Measurements from ENCODE around the gene EML4.

The EML4 gene

GRCh38 chr2:42136782-42137124, 32.4 kb upstream of the EML4 start:
- DNase-seq: no peak

GRCh38 chr2:42137125-42137841, 31.9 kb upstream of the EML4 start:
- no peak for DNase-seq

GRCh38 chr2:42138163-42139015, 30.8 kb upstream of the EML4 start:
- peak in 7 of 51 donors; percentile 7 to 22 (median 16) for DNase-seq

GRCh38 chr2:42139101-42139500, 30.1 kb upstream of the EML4 start:
- DNase-seq: no peak

GRCh38 chr2:42140496-42140895, 28.7 kb upstream of the EML4 start:
- DNase-seq: no peak

- peak in 7 of 51 donors; percentile 2 to 31 (median 8) for DNase-seq
These were observed 27.2 kb upstream of the EML4 start for GRCh38 chr2:42141687-42142546.

- DNase-seq: no peak
These were observed 26.5 kb upstream of the EML4 start for GRCh38 chr2:42142547-42143184.

- no peak for DNase-seq
These were observed 21.4 kb upstream of the EML4 start for GRCh38 chr2:42147641-42148274.

GRCh38 chr2:42150159-42150558, 19.0 kb upstream of the EML4 start:
- DNase-seq: no peak

- DNase-seq: no peak
These were observed 15.1 kb upstream of the EML4 start for GRCh38 chr2:42153944-42154581.

- DNase-seq: no peak
These were observed 12.4 kb upstream of the EML4 start for GRCh38 chr2:42156721-42157120.

- no peak for DNase-seq
These were observed 7.7 kb upstream of the EML4 start for GRCh38 chr2:42161444-42161843.

- peak in 1 of 51 donors; percentile 8 for DNase-seq
These were observed 5.6 kb upstream of the EML4 start for GRCh38 chr2:42163444-42164045.

- no peak for DNase-seq
These were observed 5.1 kb upstream of the EML4 start for GRCh38 chr2:42164046-42164445.

- DNase-seq: no peak
These were observed 4.2 kb upstream of the EML4 start for GRCh38 chr2:42164971-42165370.

- no peak for DNase-seq
These were observed 1.7 kb upstream of the EML4 start for GRCh38 chr2:42167458-42167857.

GRCh38 chr2:42168459-42169099, 574 bp upstream of the EML4 start:
- DNase-seq: no peak

GRCh38 chr2:42169874-42170521, 845 bp downstream of the EML4 start:
- peak in 4 of 51 donors; percentile 22 to 57 (median 32) for DNase-seq

All from hypothalamus (tissue), 51 donors.